HG02884 (cell line): ENCODE measurements around the gene MS4A18.

ENCODE experiments used
- ATAC-seq: cut with Tn5 transposase; IDR thresholded peaks from one replicate; pipeline ENCODE4 v1.9.1; 2021; ENCODE audit warnings: mild to moderate bottlenecking, moderate library complexity; ENCODE audit not compliant: unreplicated experiment

The MS4A18 gene

DNA sequence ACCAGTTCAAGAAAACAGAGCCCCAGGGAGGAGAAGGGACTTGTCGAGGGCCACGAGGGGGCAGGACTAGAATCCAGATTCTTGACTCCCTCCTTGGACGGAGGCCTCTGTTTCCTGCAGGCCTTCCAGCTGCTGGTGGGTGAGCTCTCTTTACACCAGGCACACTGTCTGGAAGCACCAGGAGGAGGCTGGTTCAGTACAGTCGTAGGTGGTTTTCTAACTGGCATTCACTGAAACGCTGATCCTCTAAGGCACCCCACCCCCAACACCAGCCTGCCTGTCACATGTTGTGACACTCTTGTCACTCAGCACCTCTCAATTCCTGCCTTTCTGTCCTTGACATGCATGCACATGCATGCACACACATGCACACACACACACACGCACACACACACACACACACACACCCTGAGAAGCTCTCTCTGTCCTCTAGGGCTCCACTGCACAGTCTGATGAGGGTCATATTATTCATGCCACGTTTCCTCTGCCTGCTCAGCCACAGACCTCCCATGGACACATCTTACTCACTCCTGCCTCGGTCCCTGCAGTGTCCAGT lies 61.4 kb downstream of the MS4A18 start:
- no peak for ATAC-seq

DNA sequence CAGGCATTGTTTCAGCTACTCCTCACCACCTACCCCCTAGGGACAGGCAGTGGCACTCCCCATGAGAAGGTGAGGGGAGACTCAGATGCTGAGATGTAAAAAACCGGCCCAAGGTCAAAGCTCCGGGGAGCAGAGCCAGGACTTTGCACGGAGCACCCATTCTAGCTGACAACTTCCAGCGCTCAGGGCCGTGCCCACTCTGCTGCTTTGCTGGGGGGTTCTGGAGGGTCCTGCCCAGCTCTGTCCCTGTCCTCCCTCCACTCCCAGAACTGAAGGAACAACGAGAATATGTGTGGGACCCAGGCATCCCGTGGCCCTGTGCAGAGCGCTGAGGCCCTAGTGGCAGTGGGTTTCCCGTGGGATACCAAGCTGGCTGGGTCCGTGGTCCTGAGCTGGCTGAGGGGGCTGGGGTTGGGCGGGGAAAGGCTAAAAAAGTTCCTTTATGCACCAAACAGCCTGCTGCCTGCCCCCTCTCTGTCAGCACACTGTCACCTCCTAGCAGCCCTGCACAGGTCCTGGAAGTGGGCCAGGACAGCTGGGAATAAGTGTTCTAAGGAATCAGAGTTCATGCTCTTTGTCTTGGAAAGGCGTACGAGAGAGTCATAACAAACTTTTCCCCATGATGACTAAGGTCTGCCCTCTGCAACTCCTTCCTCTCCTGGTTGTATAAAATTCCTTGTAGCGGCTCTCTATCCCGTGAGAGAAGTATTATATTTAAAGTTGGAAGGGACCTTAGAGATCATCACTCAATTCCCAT lies 62.5 kb downstream of the MS4A18 start:
- no peak for ATAC-seq

DNA sequence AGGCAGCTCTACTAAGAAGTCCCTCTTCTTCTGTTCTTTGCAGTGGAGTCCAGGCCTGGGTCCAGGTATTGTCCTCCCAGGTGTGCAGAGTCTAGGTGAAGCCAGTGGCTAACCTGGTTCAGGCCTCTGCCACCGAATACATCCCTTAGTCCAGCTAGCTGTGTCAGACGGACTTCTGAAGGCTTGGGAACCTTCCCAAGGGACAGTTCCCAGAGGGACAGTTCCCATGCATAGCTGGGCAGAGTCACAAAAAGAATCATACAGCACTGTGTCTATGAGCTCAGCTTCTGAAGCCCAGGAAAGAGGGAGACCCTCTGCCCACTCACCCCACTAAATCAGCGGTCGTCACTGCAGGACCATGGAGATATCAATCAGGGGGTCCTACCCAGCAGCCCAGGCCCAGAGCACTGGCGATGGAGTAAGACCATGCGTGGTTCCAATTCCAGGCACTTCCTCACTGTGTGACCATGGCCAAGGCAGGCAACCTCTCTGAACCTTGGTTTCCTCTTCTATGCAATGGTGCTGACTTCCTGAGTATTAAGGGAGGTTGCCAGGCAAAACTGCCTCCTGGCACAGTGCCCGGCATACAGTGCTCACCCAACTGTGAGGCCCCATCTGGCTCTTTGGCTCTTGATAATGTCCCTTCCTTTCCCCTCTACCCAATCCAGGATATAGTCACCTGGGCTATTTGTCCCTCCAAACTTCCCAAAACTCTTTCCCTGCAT lies 64.0 kb downstream of the MS4A18 start:
- no peak for ATAC-seq

DNA sequence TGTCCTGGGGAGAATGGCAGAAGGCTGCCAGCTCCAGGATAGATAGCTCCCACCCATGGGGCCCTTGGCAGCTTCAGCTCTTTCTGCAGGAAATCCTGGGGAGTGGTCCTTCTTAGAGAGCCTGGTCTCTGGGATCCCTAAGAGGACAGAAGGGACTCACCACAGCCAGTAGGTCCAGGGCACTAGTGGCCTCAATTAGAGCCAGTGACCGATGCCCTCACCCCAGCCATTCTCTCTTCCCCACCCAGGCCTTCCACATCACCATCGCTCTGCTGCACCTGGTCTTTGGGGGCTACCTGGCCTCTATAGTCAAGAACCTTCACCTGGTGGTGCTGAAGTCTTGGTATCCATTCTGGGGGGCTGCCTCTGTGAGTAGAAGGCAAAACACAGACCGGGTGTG lies 66.2 kb downstream of the MS4A18 start:
- ATAC-seq: no peak

DNA sequence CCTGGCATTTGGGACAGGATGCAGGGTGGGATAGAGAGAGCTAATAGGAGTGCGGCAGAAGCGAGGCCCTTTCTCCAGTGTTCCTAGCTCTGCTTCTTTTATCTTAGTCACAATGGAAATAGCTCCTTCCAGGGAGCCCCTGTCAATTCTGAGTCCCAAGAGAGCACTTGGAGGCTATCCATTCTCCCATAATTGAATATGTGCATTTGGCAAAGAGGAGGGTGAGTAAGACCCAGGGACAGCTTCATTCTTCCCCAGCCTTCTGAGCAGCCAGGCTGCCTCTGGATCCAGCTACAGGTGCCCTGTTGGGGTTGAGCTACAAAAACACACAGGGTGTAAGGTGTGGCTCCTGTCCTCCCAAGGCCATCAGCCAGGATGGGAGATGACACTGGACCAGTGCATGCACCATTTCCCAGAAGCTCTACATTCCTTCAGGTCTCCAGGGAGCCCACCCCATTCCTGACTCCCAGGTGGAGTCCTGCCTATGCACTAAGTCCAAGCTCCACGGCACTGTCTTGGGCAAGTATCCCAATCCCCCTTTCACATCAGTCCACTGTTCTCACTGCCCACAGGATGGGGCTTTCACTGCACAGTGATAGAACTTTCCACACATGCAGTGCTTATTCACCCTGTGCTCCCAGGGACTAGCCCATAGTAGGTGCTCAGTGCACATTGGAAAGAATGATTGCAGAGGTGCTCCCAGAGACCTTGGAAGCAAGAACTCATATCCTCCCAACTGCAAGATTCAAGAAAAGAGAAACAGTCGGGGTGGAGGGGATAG lies 66.8 kb downstream of the MS4A18 start:
- ATAC-seq: no peak

DNA sequence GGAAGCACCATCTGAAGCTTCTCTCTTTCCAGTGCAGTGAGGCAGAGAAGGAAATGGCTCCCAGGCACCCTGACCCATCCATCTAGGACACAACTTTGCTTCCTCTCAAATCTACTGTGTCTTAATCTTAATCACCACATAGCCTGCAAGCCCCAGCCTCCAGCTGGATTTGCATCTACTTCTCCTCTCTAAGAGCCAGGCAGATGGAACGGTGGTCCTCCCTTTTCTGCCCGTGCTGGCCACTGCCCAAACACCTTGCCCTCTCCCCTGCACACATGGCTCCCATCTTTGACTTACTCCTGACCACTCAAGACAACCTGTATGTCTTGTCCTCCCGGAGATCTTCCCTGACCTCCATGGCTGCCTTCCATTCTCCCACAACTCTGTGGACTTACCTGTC lies 68.0 kb downstream of the MS4A18 start:
- ATAC-seq: no peak
